Mesodermal cell (in vitro differentiated cells): ENCODE data around the gene CXCL6.

Source experiments
- H3K27ac ChIP-seq: 2 replicates; pipeline ENCODE4 v1.7.0; 2013; ENCODE audit warnings: mild to moderate bottlenecking, low read depth, low read length, moderate library complexity; ENCODE audit not compliant: severe bottlenecking
- H3K36me3 ChIP-seq: 2 replicates; pipeline ENCODE4 v1.7.1; 2013; ENCODE audit warnings: mild to moderate bottlenecking, low read length, moderate library complexity; ENCODE audit not compliant: control insufficient read depth, insufficient read depth
- H3K4me1 ChIP-seq: one replicate; pipeline ENCODE4 v1.7.1; 2013; ENCODE audit warnings: mild to moderate bottlenecking, low read length; ENCODE audit not compliant: insufficient read depth, control insufficient read depth, poor library complexity, severe bottlenecking
- H3K4me3 ChIP-seq: 2 replicates; pipeline ENCODE4 v1.7.0; 2013; ENCODE audit warnings: low read length, control low read depth, mild to moderate bottlenecking; ENCODE audit not compliant: insufficient read depth, poor library complexity, severe bottlenecking; ENCODE audit errors: extremely low read depth
- H3K9me3 ChIP-seq: 2 replicates; pipeline ENCODE4 v1.7.1; 2013; ENCODE audit warnings: mild to moderate bottlenecking, low read length, moderate library complexity; ENCODE audit not compliant: control insufficient read depth
- WGBS, 2 experiments: methylation state at CpG; one replicate each; pipeline ENCODE4 v1.1.5; 2013; ENCODE audit warnings: missing lambda C conversion rate in 2 of 2; ENCODE audit not compliant: insufficient coverage in 2 of 2; 5-methylcytosine and 5-hydroxymethylcytosine counted together

The CXCL6 gene

GRCh38 chr4:73853718-73854473 is 17.4 kb downstream of the CXCL6 start:
- H3K4me3 ChIP-seq, result no peak overlapping the region
- no peaks in the 10 kb centered on the region for H3K4me1 ChIP-seq
- no peak overlapping the region for H3K27ac ChIP-seq
- WGBS, 2 experiments, result 80 to 100% methylated on average over 2 to 3 of the region's 8 CpGs
- H3K36me3 ChIP-seq, result no peaks in the 10 kb centered on the region
- no peaks in the 10 kb centered on the region for H3K9me3 ChIP-seq

GRCh38 chr4:73855406-73855805 is 18.9 kb downstream of the CXCL6 start:
- 80% methylated on average over 1 of the region's 4 CpGs; no CpG with 5 or more reads in 1 of the 2 experiments for WGBS, 2 experiments
- H3K4me1 ChIP-seq, result peaks cover 8% of the 10 kb centered on the region
- H3K27ac ChIP-seq, result no peak overlapping the region
- H3K36me3 ChIP-seq, result no peaks in the 10 kb centered on the region
- no peak overlapping the region for H3K4me3 ChIP-seq
- no peaks in the 10 kb centered on the region for H3K9me3 ChIP-seq

- H3K36me3 ChIP-seq, result no peaks in the 10 kb centered on the region
- no peak overlapping the region for H3K4me3 ChIP-seq
- H3K9me3 ChIP-seq, result no peaks in the 10 kb centered on the region
- H3K4me1 ChIP-seq, result peaks cover 9% of the 10 kb centered on the region
- no peak overlapping the region for H3K27ac ChIP-seq
Observed at GRCh38 chr4:73856518-73856917, 20.0 kb downstream of the CXCL6 start.

GRCh38 chr4:73859614-73860088 is 23.2 kb downstream of the CXCL6 start:
- H3K36me3 ChIP-seq, result no peaks in the 10 kb centered on the region
- peak overlapping the region; percentile 42 for H3K27ac ChIP-seq
- no peaks in the 10 kb centered on the region for H3K9me3 ChIP-seq
- peaks cover 9% of the 10 kb centered on the region for H3K4me1 ChIP-seq
- H3K4me3 ChIP-seq, result no peak overlapping the region

GRCh38 chr4:73860181-73860580 is 23.7 kb downstream of the CXCL6 start:
- Histone ChIP-seq H3K36me3 (no peaks in the 10 kb centered on the region), H3K27ac (no peak overlapping the region), H3K4me1 (peaks cover 9% of the 10 kb centered on the region), H3K9me3 (no peaks in the 10 kb centered on the region), H3K4me3 (no peak overlapping the region)
- WGBS, 2 experiments, result no CpG with 5 or more reads among the region's 4 CpGs

GRCh38 chr4:73860917-73861316 is 24.4 kb downstream of the CXCL6 start:
- H3K9me3 ChIP-seq, result no peaks in the 10 kb centered on the region
- no CpG with 5 or more reads among the region's 3 CpGs for WGBS, 2 experiments
- no peaks in the 10 kb centered on the region for H3K36me3 ChIP-seq
- H3K4me1 ChIP-seq, result peaks cover 9% of the 10 kb centered on the region
- no peak overlapping the region for H3K27ac ChIP-seq
- H3K4me3 ChIP-seq, result no peak overlapping the region

- Histone ChIP-seq H3K36me3 (no peaks in the 10 kb centered on the region), H3K4me3 (no peak overlapping the region), H3K4me1 (peaks cover 9% of the 10 kb centered on the region), H3K9me3 (no peaks in the 10 kb centered on the region), H3K27ac (no peak overlapping the region)
- no CpG with 5 or more reads among the region's 1 CpG for WGBS, 2 experiments
Observed at GRCh38 chr4:73862322-73862721, 25.8 kb downstream of the CXCL6 start.

- Histone ChIP-seq H3K4me1 (peaks cover 15% of the 10 kb centered on the region), H3K27ac (no peak overlapping the region), H3K36me3 (no peaks in the 10 kb centered on the region), H3K9me3 (no peaks in the 10 kb centered on the region), H3K4me3 (no peak overlapping the region)
- 61 to 85% methylated on average over 2 of the region's 2 CpGs for WGBS, 2 experiments
Observed at GRCh38 chr4:73864365-73864764, 27.9 kb downstream of the CXCL6 start.

GRCh38 chr4:73864961-73865360 is 28.5 kb downstream of the CXCL6 start:
- H3K27ac ChIP-seq, result no peak overlapping the region
- WGBS, 2 experiments, result 85 to 88% methylated on average over 2 to 4 of the region's 8 CpGs
- no peak overlapping the region for H3K4me3 ChIP-seq
- no peaks in the 10 kb centered on the region for H3K9me3 ChIP-seq
- H3K4me1 ChIP-seq, result peaks cover 13% of the 10 kb centered on the region
- H3K36me3 ChIP-seq, result no peaks in the 10 kb centered on the region

GRCh38 chr4:73865431-73866096 is 29.1 kb downstream of the CXCL6 start:
- 88 to 92% methylated on average over 2 to 3 of the region's 5 CpGs for WGBS, 2 experiments
- H3K9me3 ChIP-seq, result no peaks in the 10 kb centered on the region

GRCh38 chr4:73866246-73866645 is 29.8 kb downstream of the CXCL6 start:
- 40% methylated on average over 1 of the region's 2 CpGs; no CpG with 5 or more reads in 1 of the 2 experiments for WGBS, 2 experiments

More at GRCh38 chr4:73865431-73866096, 29.1 kb downstream of the CXCL6 start:
- no peak overlapping the region for H3K27ac ChIP-seq
- peaks cover 8% of the 10 kb centered on the region for H3K4me1 ChIP-seq
- H3K4me3 ChIP-seq, result no peak overlapping the region
- H3K36me3 ChIP-seq, result no peaks in the 10 kb centered on the region

More at GRCh38 chr4:73866246-73866645, 29.8 kb downstream of the CXCL6 start:
- Histone ChIP-seq H3K9me3 (no peaks in the 10 kb centered on the region), H3K4me1 (peaks cover 8% of the 10 kb centered on the region), H3K27ac (no peak overlapping the region), H3K36me3 (no peaks in the 10 kb centered on the region), H3K4me3 (no peak overlapping the region)
